Activated T-helper 9 cell treated with anti-CD3 and anti-CD28 coated beads, Interleukin-2, amount 50 U/mL, for 16 hours (primary cell): Measurements from ENCODE around the gene CCNY.
"Not testable (repeated sequence)": the region's sequence is repeated elsewhere in the genome, so short reads cannot be mapped to it uniquely, and the experiment has no call there.

ENCODE experiments used
- DNase-seq: peaks from one replicate; pipeline ENCODE4 v3.0.0-alpha.2; 2020; ENCODE audit warnings: low read depth

The CCNY gene

GRCh38 chr10:35518187-35518586 lies 181.9 kb downstream of the CCNY start:
- DNase-seq = not testable (repeated sequence)

GRCh38 chr10:35520996-35521395 lies 184.7 kb downstream of the CCNY start:
- no peak for DNase-seq

GRCh38 chr10:35523670-35524225 lies 187.4 kb downstream of the CCNY start:
- DNase-seq = no peak

GRCh38 chr10:35526746-35527145 lies 190.4 kb downstream of the CCNY start:
- no peak for DNase-seq

GRCh38 chr10:35532141-35532540 lies 195.8 kb downstream of the CCNY start:
- no peak for DNase-seq

- DNase-seq = no peak
These were observed 197.3 kb downstream of the CCNY start for GRCh38 chr10:35533565-35533964.

GRCh38 chr10:35535136-35535535 lies 198.8 kb downstream of the CCNY start:
- no peak for DNase-seq

GRCh38 chr10:35536789-35537188 lies 200.5 kb downstream of the CCNY start:
- DNase-seq = no peak

- DNase-seq = not testable (repeated sequence)
These were observed 201.6 kb downstream of the CCNY start for GRCh38 chr10:35537925-35538324.

- DNase-seq = no peak
These were observed 204.2 kb downstream of the CCNY start for GRCh38 chr10:35540296-35541164.

- DNase-seq = no peak
These were observed 205.4 kb downstream of the CCNY start for GRCh38 chr10:35541720-35542119.

GRCh38 chr10:35542303-35542702 lies 206.0 kb downstream of the CCNY start:
- no peak for DNase-seq

GRCh38 chr10:35545079-35545657 lies 208.9 kb downstream of the CCNY start:
- no peak for DNase-seq

GRCh38 chr10:35545878-35546590 lies 209.7 kb downstream of the CCNY start:
- no peak for DNase-seq

- no peak for DNase-seq
These were observed 210.5 kb downstream of the CCNY start for GRCh38 chr10:35546824-35547225.

GRCh38 chr10:35552650-35553342 lies 216.5 kb downstream of the CCNY start:
- DNase-seq = no peak

GRCh38 chr10:35554036-35554435 lies 217.7 kb downstream of the CCNY start:
- no peak for DNase-seq

- DNase-seq = no peak
These were observed 218.2 kb downstream of the CCNY start for GRCh38 chr10:35554461-35555056.

- DNase-seq = no peak
These were observed 219.9 kb downstream of the CCNY start for GRCh38 chr10:35555962-35556930.

- DNase-seq = no peak
These were observed 222.0 kb downstream of the CCNY start for GRCh38 chr10:35558276-35558675.
